Measurements from ENCODE around the gene TSSK2. TPM values are rescaled to one million over a fixed set of nuclear protein-coding genes. Genes with fewer than 3 reads are reported as not detected.

Gene TSSK2
- total and polyA plus RNA-seq, 2 of the 8 experiments (the other 6 are each of a cell fraction or from before 2014, with no cell fraction given): not detected

DNA sequence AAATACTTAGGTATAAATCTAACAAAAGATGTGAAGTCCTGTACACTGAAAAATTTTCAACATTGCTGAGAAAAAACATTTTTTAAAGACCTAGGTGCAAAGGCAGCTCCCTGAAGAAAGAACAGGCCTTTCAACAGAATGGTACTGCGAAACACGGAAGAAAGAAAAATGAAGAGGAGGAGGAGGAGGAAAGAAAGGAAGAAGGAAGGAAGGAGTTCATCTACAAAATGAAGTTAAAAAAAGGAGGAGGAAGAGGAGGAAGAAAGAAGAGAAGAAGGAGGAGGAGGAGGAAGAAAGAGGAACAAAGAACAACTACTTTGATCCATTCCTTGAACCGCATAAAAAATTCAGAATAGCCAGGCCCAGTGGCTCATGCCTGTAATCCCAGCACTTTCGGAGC is 38.4 kb upstream of the TSSK2 start:
- no peak overlapping the region for H3K4me2 ChIP-seq (ENCODE audit: insufficient read depth in 1 of 2, low read depth in 2 of 2, low read length in 2 of 2)
- no peak for FAIRE-seq
- H3K36me3 ChIP-seq (ENCODE audit: control insufficient read depth in 2 of 4, insufficient read depth in 4 of 4, low read length in 3 of 4): peaks cover 0 to 6% (median 1%) of the 10 kb centered on the region in 4 experiments; a peak in 2 of 8 replicates
- no peak overlapping the region for H3K23ac ChIP-seq (ENCODE audit: insufficient read length)
- H3K79me2 ChIP-seq (ENCODE audit: control insufficient read depth in 1 of 2, insufficient read depth in 2 of 2, low read length in 2 of 2): peaks cover 0 to 22% of the 10 kb centered on the region in 2 experiments; a peak in 3 of 4 replicates
- H3K4me1 ChIP-seq (replicated peaks in 1 of 4; ENCODE audit: control insufficient read depth in 3 of 4, insufficient read depth in 4 of 4, low read length in 3 of 4): no peaks in the 10 kb centered on the region
- no peak overlapping the region for H2BK15ac ChIP-seq (ENCODE audit: low read length)
- no peak overlapping the region for H2BK5ac ChIP-seq (ENCODE audit: low read depth, low read length)
- H3K4me3 ChIP-seq (ENCODE audit: extremely low read depth in 1 of 4, insufficient read depth in 2 of 4, low read depth in 3 of 4, low read length in 4 of 4): no peak overlapping the region
- H4K5ac ChIP-seq (ENCODE audit: insufficient read length, low read depth, low read length): no peak overlapping the region
- DNase-seq (ENCODE audit: low read depth in 1 of 2, low spot score in 2 of 2): no peak
- H3K23me2 ChIP-seq (ENCODE audit: low read depth, low read length): no peaks in the 10 kb centered on the region
- 100% methylated on average over 4 of the region's 4 CpGs; no CpG with 5 or more reads in 1 of the 2 experiments for WGBS, 2 experiments (ENCODE audit: extremely low coverage in 1 of 2, insufficient coverage in 1 of 2, insufficient read length in 1 of 2, insufficient replicate concordance in 2 of 2, low coverage in 1 of 2, low lambda C conversion rate in 2 of 2, missing lambda C conversion rate in 1 of 2)
- ChIA-PET CTCF (ENCODE audit: partially characterized antibody) (interaction anchor here (1.4 kb wide), 1 partner anchor 16 kb away, joined by 4 read pairs; no protein-coding TSS in a partner anchor), POLR2A (ENCODE audit: partially characterized antibody) (no interaction called here)
- H2BK12ac ChIP-seq (ENCODE audit: low read depth, low read length): no peak overlapping the region
- no peak overlapping the region for H3K56ac ChIP-seq (replicated peaks; ENCODE audit: insufficient read length, low read depth, low read length)
- no peak overlapping the region for H4K91ac ChIP-seq (replicated peaks; ENCODE audit: insufficient read length, low read length)
- H2BK120ac ChIP-seq (replicated peaks; ENCODE audit: low read depth, low read length): no peak overlapping the region
- H3K9me3 ChIP-seq (ENCODE audit: insufficient read depth in 2 of 2, low read depth in 1 of 2, low read length in 1 of 2): no peaks in the 10 kb centered on the region
- H3K4ac ChIP-seq (replicated peaks; ENCODE audit: insufficient read length, low read depth, low read length): no peak overlapping the region
- H3K27me3 ChIP-seq (replicated peaks in 1 of 4; ENCODE audit: control insufficient read depth in 3 of 4, extremely low read depth in 1 of 4, insufficient read depth in 3 of 4, low read length in 3 of 4): no peaks in the 10 kb centered on the region
- H3K27ac ChIP-seq (ENCODE audit: low read depth, low read length): no peak overlapping the region
- no peak for TF ChIP-seq EP300 (IDR thresholded peaks at IDR 0.05; ENCODE audit: borderline replicate concordance in 1 of 2, low read depth in 2 of 2, low read length in 2 of 2)
- TF ChIP-seq, protein P1, sequence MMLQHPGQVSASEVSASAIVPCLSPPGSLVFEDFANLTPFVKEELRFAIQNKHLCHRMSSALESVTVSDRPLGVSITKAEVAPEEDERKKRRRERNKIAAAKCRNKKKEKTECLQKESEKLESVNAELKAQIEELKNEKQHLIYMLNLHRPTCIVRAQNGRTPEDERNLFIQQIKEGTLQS (IDR thresholded peaks at IDR 0.05; ENCODE audit: insufficient read depth, low read depth, low read length): no peak
- H2AK5ac ChIP-seq (ENCODE audit: low read depth, low read length): no peak overlapping the region
- peaks cover 0 to 7% of the 10 kb centered on the region in 2 experiments for H4K20me1 ChIP-seq (replicated peaks in 1 of 2; ENCODE audit: control insufficient read depth in 1 of 2, insufficient read depth in 2 of 2, low read length in 2 of 2)
- H2BK20ac ChIP-seq (ENCODE audit: low read length): no peak overlapping the region
- H3K18ac ChIP-seq (ENCODE audit: extremely low read depth, low read length): no peak overlapping the region
- no peak overlapping the region for H3K14ac ChIP-seq (ENCODE audit: insufficient read length)
- H3K79me1 ChIP-seq (ENCODE audit: low read depth, low read length): peaks cover 4% of the 10 kb centered on the region
- no peak overlapping the region for H4K8ac ChIP-seq (ENCODE audit: extremely low read depth, insufficient read depth, low read length)
- no peak overlapping the region for H3K9ac ChIP-seq (replicated peaks in 1 of 4; ENCODE audit: extremely low read depth in 1 of 4, low read depth in 3 of 4, low read length in 3 of 4)
- no peak overlapping the region for H2AFZ ChIP-seq (ENCODE audit: low read length)

Measured in H1 (cell line).